ENCODE data around the gene GLTP.
"Not testable (repeated sequence)": the region's sequence is repeated elsewhere in the genome, so short reads cannot be mapped to it uniquely, and the experiment has no call there.

Gene GLTP, protein sequence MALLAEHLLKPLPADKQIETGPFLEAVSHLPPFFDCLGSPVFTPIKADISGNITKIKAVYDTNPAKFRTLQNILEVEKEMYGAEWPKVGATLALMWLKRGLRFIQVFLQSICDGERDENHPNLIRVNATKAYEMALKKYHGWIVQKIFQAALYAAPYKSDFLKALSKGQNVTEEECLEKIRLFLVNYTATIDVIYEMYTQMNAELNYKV

DNA sequence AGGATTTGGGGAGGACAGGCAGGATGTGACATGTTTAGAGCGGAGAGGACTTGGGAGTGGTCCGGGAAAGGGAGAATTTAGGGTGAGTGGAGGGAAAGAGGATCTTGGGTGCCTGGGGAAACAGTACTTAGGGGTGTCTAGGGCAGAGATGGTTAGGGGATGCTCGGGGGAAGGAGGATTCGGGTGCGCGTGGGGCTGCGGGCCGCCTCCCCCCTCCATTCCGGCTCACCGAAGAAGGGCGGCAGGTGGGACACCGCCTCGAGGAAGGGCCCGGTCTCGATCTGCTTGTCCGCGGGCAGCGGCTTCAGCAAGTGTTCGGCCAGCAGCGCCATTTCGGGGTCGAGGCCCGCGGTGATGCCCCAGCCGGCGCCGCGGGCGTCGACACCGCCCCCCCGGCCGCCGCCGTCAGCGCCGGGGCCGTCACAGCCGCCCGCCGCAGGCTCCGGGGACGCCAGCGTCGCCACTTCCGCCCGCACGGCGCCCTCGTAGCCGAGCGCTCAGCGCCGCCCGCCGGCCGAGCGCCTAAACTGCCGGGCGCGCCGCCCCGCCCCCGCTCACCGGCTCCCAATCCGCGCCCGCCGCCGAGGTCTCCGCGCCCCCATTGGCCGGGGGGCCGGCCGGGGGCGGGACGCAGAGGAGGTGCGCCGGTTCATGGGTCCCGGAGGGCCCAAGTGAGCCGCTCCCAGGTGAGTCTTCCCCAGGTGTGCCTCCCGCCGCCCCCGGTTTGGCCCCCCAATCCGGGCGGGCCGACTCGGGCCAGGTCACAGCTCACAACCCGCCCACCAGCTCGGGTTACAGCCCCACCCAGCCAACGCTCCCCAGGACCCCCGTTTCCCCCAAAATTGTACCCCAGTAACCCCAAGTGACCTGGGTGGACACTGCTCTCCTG, at the start of gene GLTP:
Gene GLTP, minus strand, starts transcription at position 499 of the 889 bp plus-strand sequence. Its CDS starts 167 bp downstream, at position 332.
- DNase-seq (ENCODE audit: low spot score) = peak; percentile 97
- TF ChIP-seq, protein P1, sequence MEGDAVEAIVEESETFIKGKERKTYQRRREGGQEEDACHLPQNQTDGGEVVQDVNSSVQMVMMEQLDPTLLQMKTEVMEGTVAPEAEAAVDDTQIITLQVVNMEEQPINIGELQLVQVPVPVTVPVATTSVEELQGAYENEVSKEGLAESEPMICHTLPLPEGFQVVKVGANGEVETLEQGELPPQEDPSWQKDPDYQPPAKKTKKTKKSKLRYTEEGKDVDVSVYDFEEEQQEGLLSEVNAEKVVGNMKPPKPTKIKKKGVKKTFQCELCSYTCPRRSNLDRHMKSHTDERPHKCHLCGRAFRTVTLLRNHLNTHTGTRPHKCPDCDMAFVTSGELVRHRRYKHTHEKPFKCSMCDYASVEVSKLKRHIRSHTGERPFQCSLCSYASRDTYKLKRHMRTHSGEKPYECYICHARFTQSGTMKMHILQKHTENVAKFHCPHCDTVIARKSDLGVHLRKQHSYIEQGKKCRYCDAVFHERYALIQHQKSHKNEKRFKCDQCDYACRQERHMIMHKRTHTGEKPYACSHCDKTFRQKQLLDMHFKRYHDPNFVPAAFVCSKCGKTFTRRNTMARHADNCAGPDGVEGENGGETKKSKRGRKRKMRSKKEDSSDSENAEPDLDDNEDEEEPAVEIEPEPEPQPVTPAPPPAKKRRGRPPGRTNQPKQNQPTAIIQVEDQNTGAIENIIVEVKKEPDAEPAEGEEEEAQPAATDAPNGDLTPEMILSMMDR (IDR thresholded peaks at IDR 0.05; ENCODE audit: extremely low read depth, insufficient read depth, missing control alignments) = peak; percentile 95
- in situ Hi-C loops (cut with MboI; ENCODE audit: low pct_unique_long_range_greater_than_20kb, low sequenced_read_pairs, unreplicated experiment) = no loop called here

- DNase-seq (ENCODE audit: low spot score); in situ Hi-C loops (cut with MboI; ENCODE audit: low pct_unique_long_range_greater_than_20kb, low sequenced_read_pairs, unreplicated experiment): not testable (repeated sequence)
These were observed 49.0 kb upstream of the GLTP start for GRCh38 chr12:109929326-109929725.

- no peak for DNase-seq (ENCODE audit: low spot score)
- TF ChIP-seq, protein P1 (IDR thresholded peaks at IDR 0.05; ENCODE audit: extremely low read depth, insufficient read depth, missing control alignments) = no peak
- in situ Hi-C loops (cut with MboI; ENCODE audit: low pct_unique_long_range_greater_than_20kb, low sequenced_read_pairs, unreplicated experiment) = no loop called here
These were observed 47.8 kb upstream of the GLTP start for GRCh38 chr12:109928058-109928656.

DNA sequence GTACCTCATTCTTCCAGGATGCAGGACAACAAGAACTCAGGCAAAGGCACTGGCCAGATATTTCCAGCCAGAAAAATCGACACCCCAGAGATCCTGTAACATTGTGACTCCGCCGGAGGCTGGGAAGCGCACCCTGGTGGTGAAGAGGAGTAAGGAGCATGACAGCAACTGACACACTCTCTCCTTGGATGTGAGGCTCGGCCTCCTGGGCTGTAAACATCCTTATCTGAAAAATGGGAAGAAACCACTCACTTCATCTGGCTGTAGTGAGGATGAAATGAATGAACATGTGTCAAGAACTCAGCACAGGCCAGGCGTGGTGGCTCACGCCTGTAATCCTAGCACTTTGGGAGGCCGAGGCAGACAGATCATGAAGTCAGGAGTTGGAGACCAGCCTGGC, 47.3 kb upstream of the GLTP start:
- DNase-seq (ENCODE audit: low spot score) = peak; percentile 62
- TF ChIP-seq, protein P1 (IDR thresholded peaks at IDR 0.05; ENCODE audit: extremely low read depth, insufficient read depth, missing control alignments) = peak; percentile 65
- in situ Hi-C loops (cut with MboI; ENCODE audit: low pct_unique_long_range_greater_than_20kb, low sequenced_read_pairs, unreplicated experiment) = no loop called here

DNA sequence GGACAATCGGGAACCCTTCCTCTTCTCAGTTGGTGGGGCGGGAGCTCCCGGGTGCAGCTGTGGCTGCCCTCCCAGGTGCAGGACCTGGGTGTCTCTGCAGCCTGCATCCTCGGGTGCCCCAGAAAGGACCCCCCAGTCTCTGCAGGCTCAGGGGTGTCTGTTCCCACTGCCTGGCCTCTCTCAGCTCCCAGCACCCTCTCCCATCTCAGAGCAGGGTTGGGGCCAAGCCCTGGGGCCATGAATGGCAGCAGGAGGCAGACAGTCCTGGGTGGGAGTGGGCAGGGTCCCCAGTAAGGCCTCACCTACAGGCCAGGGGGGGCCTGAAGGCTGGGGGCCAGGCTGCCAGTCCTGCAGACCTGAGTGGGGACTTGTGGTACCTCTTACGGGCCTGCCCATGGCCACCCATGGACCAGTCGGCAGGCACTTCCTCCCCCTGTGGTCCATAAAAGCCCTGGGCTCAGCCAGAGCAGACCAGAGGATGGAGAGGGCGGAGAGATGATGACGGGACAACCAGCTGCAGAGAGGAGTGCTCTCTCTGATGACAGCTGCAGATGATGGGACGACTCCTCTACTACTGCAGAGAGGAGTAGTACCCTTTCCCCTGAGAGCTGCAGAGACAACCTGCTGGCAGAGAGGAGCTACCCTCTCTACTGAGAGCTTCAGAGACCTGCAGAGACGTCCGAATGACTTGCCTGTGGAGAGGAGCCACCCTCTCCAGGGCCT, 46.3 kb upstream of the GLTP start:
- no peak for DNase-seq (ENCODE audit: low spot score)
- TF ChIP-seq, protein P1 (IDR thresholded peaks at IDR 0.05; ENCODE audit: extremely low read depth, insufficient read depth, missing control alignments) = no peak
- in situ Hi-C loops (cut with MboI; ENCODE audit: low pct_unique_long_range_greater_than_20kb, low sequenced_read_pairs, unreplicated experiment) = no loop called here

GRCh38 chr12:109926016-109926415, 45.7 kb upstream of the GLTP start:
- in situ Hi-C loops (cut with MboI; ENCODE audit: low pct_unique_long_range_greater_than_20kb, low sequenced_read_pairs, unreplicated experiment) = no loop called here
- DNase-seq (ENCODE audit: low spot score) = no peak
- TF ChIP-seq, protein P1 (IDR thresholded peaks at IDR 0.05; ENCODE audit: extremely low read depth, insufficient read depth, missing control alignments) = no peak

All from GM13977 (cell line).